CD4-positive, alpha-beta T cell treated with Interleukin-15 for 4 hours (primary cell): ENCODE results near the gene ESPN.

ENCODE experiments used
- DNase-seq: peaks from one replicate; pipeline ENCODE4 v3.0.0-alpha.2; 2020; ENCODE audit warnings: low spot score

The ESPN gene

DNA sequence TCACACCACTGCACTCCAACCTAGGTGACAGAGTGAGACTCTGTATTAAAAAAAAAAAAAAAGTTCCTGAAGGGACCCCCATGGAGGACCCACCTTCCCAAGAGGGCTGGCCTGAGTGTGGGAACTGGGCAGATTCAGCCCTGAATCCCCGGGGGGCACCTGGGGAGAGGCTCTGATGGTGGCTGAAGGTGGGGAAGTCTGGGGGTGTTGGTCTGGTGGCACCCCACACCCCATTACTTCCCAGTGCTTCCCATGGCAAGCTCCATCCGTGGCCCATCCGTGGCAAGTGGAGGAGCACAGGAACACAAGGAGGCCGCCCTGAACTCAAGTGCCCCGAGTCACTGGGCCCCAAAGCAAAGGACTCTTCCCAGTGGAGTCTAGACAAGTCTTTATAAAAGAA lies 42.2 kb downstream of the ESPN start:
- no peak for DNase-seq

DNA sequence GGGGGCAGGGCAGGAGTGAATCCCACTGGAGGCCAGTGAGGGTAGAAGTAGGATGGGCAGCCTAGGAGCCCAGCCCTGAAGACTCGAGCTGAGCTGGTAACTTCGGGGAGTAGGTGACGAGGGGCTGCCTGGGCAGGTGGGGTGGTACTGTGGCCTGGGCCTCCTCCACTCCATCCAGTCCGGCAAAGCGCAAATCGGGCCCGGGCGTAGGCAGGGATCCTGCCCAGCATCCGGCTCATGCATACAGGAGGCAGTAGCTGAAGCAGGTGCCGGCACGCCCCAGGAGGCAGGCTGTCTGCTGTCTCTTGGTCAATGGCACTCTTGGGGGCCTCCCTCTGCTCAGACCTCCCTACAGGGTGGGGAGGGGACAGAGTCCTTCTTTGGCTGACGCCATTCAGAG lies 42.6 kb downstream of the ESPN start:
- no peak for DNase-seq

DNA sequence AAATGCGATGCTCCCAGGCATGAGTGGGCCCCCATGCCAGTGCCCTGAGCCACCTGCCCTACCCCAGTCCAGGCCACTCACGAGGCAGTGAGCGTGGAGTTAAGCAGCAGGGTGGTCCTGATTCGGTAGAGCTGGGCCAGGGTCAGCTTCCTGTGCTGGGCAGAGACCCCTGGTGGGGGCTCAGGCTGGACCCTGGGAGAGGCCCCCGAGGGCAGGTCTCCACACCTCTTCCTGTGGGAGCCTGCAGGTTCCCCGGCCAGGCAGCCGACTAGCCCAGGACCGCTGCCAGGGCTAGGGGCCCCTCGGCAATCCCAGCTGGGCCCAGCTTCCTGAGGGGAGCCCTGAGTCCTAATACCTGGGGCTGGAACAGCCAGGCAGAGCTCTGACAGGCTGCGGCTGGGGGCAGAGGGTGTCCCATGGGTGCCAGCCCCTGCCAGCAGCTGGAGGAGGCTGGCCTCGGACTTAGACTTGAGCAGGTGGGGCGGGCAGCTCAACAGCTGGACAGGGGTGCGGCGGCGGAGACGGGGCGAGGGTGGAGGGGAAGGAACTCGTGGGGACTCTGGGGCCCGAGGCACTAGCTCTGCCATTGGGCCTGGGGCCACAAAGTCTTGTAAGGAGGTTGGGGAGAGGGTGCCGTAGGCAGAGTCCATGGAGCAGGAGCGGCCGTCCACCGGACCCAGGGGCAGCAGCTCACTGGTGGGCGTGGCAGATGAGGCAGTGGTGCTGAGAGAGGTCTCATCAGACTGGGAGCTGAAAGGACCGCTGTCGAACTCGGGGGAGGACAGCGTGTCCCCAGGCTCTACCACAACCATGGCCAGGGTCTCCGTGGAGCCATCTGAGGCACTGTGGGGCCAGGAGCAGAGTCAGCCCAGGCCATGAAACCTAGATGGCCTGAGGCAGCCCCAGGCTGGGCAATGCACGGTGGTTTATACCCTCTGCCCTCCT lies 43.4 kb downstream of the ESPN start:
- DNase-seq: no peak

DNA sequence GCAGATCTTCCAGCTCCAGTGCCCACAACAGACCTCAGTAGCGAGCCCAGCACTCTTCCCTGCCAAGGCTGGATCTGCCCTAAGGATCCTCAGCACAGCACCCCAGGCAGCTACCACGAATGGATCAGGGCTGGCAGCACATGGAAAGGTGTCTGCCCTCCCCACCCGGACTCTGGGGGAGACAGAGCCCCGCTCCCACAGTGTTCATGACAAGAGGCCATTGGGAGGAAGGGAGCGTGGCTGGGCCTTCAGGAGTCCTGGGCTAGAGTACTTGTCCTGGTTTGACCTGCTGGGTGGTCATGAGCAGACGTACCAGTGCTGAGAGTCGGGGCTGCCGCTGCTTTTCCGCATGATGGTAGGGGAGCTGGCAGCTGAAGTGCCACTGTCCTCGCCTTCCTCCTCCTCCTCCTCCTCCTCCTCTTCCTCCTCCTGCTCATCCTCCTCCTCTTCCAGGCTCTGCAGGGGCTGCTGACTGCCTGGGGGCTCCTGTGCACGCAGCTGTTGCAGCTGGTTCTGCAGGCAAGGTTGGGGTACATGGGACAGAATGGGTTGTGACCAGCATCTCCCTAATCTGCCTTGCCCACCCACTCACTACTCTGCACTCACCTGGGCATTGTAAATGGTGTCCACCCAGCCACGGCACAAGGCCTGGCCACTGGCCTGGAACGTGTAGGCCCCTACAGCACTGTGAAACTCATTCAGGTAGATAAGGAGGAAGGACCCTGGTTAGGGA lies 44.3 kb downstream of the ESPN start:
- DNase-seq: no peak

DNA sequence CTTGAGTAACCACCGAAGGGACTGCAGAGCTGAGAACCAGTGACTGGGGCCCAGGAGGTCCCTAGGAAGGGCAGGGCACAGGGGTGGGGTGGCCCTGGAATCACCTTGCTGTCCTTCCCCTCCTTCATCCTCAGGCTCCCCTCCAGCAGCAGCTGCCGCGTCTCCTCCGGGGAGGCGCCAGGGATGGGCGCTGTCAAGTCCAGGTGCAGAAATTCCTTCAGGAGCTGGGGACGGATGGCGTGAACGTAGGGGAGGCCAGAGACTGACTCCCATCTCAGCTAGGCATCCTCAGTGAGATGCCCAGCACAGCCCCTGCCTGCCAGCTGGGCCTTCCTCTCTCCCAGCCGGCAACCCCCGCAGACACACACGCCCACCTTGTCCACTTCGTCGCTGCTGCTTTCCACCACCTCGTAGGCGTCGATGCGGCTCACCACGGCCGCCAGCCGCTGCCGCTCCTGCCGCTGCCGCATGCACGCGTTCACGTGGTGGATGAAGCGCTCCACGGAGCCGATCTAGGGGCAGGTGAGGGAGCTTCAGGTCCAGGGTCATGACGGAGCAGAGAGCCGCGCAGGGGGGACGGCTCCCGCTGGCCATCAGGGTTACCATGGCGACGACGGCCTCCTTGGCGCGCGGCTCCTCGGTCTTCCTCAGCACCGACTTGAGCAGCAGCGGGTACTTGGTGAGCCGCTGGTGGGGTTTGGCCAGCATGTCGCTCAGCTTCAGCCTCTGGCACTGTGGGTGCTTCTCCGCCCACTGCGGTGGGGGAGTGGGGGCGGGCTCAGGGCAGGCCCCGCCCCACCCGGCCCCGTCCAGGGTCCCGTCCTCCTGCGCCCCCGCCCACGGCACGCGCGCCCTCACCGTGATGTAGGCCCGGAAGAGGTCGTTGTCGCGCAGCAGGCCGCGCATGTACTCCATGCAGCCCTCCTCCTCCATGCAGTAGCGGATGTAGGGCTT lies 45.8 kb downstream of the ESPN start:
- DNase-seq: no peak

DNA sequence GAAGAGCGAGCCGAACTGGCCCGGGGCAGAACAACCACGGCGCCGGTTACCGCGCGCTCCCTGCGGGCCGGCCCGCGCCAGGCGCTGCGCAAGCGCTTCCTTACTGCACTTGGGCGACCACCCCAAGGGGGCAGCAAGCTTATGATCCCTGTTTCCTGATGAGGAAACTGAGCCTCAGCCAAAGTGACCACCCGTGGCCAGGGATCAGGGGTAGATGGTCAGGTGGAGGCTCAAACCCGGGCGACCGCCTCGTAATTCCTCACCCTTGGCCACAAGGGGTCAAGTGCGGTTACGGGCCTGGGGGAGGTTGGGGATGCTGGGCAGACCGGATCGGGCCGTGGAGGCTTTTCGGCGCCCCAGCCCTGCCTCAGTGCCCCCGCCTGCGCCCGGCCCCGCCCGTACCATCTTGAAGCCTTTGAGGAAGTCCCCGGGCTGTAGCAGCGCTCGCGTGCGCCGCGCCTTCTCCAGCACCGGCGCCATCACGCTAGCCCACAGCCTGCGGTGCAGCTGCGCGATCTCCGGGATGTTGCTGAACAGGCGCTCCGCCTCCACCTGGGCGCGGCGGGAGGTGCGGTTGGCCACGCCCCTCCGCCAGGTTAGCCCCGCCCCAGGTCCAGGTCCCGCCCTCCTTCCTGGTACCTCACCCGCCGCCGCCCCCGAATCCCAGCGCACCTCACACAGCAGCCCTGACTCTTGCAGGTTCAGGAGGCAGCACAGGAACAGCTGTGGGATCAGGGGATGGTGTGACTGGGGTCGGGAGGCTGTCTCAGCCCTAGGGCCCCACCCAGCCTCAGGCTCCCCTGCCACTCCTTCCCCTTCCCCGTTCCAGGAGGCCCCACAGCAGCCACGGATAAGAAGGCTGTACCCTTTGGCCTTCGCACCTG lies 46.8 kb downstream of the ESPN start:
- DNase-seq: no peak

DNA sequence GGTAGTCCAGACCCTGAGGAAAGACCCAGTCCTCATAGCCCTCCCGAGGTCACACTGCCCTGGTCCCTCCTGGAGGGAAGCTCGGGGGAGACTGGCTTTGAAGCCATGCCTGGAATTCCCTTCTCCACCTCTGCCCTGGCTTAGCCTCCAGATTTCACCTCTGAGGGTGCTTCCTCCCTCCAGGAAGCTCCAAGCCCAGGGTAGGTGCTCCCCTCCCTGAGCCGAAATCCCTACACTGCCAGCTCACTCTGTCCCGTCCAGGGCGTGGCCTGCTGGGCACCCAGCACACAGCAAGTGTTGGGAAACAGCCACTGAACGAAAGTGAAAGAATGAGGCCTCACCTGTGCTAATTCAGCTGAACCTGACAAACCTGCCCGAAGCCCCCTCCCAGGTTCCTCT lies 47.4 kb downstream of the ESPN start:
- no peak for DNase-seq

DNA sequence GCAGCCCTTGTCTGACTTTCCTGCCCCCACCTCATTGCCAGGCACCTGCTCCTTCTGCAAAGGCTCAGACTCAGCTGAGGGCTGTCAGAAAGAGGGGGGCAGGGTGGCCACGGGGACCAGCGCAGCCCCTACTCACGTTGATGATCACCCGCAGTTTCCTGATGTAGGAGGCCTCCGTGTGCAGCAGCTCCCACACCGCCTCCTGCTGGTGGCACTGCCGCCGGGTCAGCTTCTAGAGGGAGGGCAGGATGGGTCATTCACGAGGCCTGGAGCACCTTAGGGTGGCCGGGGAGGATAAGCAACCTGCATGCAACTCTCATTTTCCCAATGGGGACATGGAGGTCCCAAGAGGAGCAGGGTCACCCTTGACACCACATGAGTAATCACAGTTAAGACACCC lies 47.8 kb downstream of the ESPN start:
- no peak for DNase-seq

DNA sequence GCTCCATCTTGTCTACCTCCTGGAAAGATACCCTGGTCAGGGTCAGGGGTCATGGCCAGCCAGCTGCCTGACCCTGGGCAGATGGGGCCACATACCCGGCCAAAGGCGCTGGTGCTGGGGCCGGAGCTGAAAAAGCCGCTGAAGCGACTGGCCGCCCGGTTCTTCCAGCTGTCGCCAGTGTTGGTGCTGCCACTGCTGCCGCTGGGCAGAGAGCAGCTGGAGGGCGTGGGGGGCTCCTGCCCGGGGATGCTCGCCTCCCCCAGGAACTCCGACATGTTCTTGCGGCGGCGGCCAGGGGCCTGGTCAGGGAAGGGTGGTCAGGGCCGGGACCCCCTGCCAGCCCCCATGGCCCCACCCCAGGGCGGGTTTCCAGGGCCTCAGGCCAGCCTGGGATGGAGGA lies 48.6 kb downstream of the ESPN start:
- DNase-seq: no peak

DNA sequence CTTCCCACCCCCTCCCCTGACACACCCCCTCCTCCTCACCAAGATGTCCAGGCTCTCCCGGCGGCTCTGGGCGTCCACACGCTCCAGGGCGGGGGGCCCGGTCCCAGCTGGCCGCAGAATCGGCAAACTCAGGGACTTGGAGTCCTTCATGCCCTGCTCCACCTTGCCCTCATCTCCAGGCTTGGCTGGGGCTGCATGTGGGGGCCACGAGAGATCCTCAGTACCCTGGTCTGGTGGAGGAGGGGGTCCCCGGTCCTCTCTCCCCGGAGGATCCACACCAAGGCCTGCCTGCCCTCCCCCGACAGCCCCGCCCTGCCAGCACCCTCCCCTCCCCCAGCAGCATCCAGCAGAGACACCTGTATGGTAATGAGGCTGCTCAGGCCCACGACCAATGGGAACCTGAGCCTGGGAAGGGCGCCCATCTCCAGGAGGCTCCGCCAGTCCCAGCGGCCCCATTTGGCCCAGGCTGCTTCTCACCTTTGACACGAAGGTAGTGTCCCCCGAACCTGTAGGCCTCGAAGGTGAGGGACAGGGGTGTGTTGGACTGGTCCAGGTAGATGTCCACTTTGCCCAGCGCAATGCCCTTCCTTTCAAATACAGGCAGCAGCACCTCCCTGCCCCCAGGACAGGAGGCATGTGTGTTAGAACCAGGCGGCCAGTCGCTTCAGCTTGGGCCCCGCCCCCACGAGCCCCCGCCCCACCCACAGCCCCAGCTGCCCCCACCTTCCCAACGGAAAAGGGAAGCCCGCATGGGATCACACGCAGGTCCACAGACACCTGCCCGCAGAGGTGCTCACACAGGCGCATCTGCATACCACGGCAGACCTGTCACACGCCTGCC lies 49.6 kb downstream of the ESPN start:
- no peak for DNase-seq

DNA sequence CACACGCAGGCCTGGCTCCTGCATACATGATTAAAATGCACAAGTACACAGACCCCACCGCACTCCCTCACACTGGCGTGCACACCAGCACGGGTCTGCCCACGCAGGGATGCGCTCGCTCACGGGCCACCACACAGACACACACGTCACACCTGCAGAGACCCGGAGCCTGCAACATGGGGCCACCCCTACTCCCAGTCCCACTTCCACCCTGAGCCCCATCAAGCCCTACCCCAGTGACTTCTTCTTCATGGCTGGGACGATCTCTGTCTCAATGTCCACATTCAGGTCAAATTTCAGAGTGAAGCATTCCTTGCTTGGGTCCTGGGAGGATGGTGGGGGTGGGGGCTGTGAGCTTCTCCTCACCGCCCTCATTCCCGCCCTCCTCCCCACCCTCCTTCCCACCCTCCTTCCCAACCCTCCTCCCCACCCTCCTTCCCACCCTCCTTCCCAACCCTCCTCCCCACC lies 50.3 kb downstream of the ESPN start:
- DNase-seq: no peak

DNA sequence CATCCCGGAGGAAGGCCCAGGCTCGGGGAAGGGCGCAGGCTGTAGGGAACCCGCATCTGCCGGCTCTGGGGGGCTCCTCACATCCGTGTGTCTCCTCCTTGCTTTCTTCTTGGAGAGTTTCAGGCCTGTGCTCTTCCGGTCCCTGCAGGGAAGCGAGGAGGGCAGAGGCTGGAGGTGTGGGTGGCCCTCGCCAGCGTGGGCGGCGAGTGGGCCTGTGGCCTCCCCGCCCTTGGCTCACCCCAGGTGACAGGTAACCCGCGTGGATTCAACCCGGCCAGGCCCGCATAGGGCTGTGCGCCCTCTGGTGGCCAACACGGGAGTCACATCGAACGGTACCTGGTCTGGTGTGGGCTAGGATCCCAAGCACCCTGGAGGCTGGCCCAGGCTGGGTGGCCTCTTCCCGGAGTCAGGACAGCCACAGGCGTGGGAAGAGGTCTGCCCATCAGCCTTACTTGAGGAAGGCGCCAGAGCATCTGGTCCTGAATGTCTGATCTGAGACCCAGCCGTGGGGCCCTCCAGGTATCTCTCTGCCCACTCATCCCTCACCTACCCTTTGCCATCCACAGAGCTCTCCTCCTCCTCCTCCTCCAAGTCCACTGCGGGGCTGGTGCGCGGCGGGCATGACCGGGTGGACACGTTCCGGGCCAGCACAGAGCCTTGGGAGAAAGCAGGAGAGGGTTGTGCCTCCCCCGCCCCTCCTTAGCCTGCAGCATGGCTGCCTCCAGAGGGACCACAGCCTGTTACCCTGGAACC lies 51.0 kb downstream of the ESPN start:
- DNase-seq: peak; percentile 87

DNA sequence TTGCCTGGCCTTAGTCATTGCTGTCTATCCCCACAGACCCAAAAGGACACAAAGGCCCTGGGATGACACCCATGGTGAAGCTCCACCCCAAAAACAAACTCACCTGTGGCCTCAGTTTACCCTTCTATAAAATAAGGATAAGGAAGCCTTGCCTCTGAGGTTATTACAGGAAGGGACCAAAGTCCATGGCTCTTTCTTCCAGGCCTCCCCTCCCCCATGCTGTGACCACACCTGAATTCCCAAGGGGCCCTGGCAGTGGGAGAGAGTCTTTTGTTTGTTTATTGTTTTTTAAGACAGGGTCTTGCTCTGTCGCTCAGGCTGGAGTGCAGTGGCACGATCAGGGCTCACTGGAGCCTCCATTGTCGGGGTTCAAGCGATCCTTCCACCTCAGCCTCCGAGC lies 51.9 kb downstream of the ESPN start:
- no peak for DNase-seq

DNA sequence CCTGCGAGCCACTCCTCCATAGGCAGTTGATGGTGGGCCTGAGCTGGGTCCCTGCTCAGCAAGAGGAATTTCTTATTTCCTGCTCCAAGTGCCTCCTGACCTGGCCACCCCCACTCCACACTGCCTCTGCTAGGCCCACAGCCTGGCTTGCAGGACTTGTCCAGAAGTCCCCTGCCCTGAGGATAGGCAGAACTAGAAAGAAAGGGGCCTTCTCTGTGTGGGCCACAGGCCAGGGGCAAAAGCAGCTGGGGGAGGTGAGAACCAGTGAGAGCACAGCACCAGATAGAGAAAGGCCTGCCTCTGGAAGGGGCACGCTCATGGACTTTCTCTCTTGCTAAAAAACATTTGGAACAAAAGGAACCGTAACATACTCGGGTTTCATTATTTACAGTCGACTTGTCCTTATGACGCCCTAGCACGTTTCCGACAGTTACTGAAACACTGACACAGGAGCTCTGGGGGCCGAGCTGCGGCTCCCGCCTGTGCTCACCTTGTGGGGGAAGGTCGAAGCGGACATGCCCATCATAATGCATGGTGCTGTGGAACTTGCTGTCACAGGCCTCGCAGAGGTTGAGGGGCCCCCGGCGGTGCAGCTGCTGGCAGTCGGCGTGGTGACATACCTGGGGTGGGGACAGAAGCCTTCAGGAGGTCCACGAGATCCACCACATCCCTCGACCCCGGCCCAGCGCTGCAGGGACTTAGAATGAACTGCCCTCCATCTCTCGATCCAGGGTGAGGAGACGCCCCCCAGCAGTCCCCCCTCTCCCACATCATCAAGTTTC lies 52.7 kb downstream of the ESPN start:
- DNase-seq: no peak

DNA sequence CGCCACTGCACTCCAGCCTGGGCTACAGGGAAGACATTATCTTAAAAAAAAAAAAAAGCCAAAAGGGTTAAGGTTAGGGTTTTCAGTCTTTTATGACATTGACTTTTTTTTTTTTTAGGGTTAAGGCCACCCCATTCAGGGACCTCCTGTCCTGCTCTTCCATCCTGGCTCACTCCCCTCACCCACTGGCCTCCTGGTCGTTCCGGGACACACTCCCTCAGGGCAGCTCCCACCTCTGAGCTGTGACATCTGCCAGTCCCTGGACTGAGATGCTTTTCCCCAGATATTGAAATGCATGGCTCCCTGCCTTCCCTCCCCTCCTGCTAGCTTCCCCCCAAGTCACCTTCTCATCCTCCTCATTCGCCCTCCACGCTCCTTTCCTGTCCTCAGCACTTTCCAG lies 57.2 kb downstream of the ESPN start:
- DNase-seq: no peak

DNA sequence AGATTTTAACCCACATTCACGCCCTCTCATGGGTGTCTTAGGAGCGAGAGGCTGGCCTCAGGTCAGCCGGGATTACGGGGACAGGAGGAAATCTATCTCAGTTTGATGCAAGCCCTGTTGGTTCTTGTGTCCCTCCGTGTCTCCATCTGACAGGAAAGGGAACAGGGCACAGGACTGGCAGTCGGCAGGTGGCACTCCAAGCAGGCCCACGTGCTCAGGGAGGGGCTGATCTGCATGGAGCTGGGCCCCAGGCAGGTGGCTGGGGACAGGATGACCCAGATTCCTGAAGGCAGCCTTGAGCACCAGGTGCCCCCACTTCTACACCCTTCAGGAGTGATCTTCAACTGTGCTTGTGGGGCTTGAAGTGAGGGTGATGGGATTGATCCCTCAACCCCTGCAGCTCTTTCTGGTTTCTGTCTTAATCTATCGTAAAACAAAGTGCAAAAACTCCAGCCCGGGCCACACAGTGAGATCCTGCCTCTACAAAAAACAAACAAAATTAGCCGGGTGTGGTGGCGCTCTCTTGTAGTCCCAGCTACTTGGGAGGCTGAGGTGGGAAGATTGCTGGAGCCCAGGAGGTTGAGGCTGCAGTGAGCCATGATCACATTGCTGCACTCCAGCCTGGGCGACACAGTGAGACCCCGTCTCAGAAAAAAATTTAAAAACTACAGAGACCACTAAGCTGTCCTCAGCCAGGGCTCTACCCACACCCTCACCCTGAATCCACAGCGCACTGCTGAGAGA lies 58.6 kb downstream of the ESPN start:
- DNase-seq: no peak

DNA sequence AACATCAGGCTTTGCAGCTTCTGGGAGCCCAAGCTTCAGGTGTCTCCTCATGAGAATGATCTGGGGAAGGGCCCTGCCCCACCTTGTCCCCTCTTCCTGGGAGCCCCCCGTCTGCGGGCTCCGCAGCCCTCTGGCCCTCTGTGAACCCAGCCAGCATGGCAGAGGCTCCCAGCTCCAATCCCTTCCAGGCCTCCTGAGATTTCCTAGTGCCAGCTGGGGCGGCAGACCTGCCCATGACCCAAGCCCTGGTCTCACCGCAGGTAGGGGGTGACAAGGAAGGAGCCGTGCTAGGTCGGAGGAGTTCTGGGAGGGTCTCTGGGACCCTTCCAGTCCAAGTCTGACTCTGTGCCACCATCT lies 59.2 kb downstream of the ESPN start:
- DNase-seq: no peak

DNA sequence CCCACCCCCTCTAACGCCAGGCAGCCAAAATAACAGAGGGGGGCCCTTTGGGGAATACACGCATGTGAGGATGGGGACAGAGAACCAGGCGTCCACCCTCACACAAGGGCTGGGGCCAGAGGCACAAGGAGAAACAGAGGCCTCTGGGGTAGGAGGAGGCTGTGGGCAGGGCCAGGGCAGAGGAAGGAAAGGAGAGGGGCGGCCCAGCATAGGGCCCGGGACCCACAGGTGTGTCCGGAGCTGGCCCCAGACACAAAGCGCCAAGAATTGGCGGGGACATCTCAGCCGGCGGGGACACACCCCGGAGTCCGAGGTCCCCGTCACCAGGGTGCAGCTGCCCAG lies 60.2 kb downstream of the ESPN start:
- DNase-seq: no peak
